ENCODE results near the gene CPM. TPM values are rescaled to one million over a fixed set of nuclear protein-coding genes. Genes with fewer than 3 reads are reported as not detected.
"Not testable (repeated sequence)": the region's sequence is repeated elsewhere in the genome, so short reads cannot be mapped to it uniquely, and the experiment has no call there.

CPM gene
- total RNA-seq, 1 donor from 2014 or later: 14.6 TPM

DNA sequence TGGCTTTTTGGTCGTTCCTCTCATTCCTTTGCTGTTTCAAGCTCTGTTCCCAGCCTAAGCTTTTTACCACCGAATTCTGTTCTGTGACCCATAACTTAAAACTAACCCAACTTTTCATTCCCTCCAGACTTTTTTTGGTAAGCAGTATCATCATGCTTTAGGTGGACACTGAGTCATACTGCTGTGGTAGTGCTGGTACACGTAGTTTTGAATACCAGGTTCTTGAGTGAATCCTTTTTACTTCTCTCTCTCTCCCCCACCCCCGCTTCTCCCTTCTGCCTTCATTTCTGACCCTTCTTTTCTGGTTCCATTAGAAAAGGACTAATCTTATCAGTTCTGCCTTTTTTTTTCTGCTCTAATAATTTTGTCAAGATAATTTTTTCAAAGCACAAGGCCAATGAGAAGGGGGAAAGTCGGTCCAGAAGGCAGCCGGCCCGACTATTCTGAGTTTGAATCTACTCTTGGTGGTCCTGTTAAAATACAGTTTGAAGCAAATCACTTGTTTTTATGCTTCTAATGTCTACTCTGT lies 127.3 kb downstream of the CPM start:
- Histone ChIP-seq H3K4me3 (ENCODE audit: low read depth, low read length) (no peak overlapping the region), H3K36me3 (ENCODE audit: control insufficient read depth, insufficient read depth, low read length) (no peaks in the 10 kb centered on the region), H3K27me3 (ENCODE audit: control insufficient read depth, insufficient read depth, low read length) (no peaks in the 10 kb centered on the region)
- no peak for DNase-seq (ENCODE audit: low read depth)
- TF ChIP-seq, protein P1, sequence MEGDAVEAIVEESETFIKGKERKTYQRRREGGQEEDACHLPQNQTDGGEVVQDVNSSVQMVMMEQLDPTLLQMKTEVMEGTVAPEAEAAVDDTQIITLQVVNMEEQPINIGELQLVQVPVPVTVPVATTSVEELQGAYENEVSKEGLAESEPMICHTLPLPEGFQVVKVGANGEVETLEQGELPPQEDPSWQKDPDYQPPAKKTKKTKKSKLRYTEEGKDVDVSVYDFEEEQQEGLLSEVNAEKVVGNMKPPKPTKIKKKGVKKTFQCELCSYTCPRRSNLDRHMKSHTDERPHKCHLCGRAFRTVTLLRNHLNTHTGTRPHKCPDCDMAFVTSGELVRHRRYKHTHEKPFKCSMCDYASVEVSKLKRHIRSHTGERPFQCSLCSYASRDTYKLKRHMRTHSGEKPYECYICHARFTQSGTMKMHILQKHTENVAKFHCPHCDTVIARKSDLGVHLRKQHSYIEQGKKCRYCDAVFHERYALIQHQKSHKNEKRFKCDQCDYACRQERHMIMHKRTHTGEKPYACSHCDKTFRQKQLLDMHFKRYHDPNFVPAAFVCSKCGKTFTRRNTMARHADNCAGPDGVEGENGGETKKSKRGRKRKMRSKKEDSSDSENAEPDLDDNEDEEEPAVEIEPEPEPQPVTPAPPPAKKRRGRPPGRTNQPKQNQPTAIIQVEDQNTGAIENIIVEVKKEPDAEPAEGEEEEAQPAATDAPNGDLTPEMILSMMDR (IDR thresholded peaks at IDR 0.05; ENCODE audit: insufficient read depth, low read length, poor library complexity, severe bottlenecking): no peak

DNA sequence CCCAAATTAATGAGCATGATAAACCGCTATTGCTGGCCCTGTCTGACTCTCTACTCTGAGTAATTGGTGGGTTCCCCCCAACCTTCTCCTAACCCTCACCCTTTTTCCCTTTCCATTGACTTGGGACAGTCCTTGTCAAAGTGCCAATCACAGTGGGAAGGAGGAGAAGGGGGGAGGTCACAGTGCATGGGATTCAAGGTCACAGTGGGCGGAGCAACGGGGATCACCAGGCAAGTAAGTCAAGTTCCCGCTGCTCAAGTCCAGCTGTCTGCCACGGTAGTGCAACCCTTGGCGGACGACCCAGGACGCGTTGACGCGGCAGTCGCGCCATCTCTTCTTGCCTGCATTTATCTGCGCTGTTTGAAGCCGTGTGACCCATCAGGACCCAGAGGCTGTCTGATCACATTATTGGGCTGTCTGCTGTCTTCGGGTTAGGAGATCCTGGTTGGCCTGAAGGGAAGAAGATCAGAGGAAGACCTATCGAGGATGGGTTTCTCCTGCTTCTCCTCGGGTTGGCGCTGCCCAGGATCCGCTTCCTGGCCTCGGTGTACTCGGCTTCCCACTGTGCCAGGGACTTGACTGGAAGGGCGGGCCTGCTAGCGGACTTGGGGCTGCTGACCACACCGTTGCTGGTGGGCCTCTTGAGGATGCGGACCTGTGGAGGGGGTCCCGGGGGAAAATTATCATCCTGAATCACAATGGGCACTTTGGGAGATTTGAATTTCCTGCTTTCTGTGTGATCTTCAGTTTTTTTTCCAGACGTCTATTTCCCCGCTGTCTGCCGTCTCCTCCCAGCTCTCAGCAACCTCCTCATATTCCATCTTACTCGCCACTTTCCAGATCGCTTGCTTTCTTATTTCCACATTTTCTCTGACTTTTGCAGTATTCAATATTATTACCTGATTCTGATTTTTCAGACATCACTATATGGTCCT lies 128.0 kb downstream of the CPM start:
- DNase-seq (ENCODE audit: low read depth): no peak
- Histone ChIP-seq H3K27me3 (ENCODE audit: control insufficient read depth, insufficient read depth, low read length) (no peaks in the 10 kb centered on the region), H3K36me3 (ENCODE audit: control insufficient read depth, insufficient read depth, low read length) (no peaks in the 10 kb centered on the region), H3K4me3 (ENCODE audit: low read depth, low read length) (no peak overlapping the region)
- TF ChIP-seq, protein P1 (IDR thresholded peaks at IDR 0.05; ENCODE audit: insufficient read depth, low read length, poor library complexity, severe bottlenecking): no peak

DNA sequence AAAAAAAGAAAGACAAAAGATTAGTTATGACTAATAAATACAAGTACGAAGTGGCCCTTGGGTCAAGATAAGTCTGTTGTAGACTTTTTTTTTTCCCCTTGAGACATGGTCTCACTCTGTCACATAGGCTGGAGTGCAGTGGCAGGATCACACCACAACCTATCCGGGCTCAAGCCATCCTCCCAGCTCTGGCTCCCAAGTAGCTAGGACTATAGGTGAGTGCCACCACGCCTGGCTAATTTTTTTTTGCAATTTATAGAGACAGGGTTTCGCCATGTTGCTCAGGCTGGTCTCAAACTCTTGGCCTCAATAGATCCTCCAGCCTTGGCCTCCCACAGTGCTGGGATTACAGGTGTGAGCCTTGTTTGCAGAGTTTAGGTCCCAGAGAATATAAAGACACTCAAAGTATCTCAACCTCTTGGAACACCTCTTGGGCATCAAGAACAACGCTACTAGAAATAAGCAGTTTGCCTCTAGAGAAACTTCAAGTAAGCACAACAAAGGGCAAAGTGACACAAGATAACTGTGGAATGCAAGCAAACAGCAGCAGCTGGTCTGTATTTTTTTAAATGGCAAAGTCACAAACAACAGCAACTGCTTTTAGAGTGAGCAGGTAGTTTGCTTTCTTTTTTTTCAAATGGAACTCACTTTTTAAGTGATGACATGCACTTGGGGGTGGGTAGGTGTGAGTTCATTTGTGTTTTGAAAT lies 128.9 kb downstream of the CPM start:
- Histone ChIP-seq H3K27me3 (ENCODE audit: control insufficient read depth, insufficient read depth, low read length) (no peaks in the 10 kb centered on the region), H3K4me3 (ENCODE audit: low read depth, low read length) (no peak overlapping the region), H3K36me3 (ENCODE audit: control insufficient read depth, insufficient read depth, low read length) (no peaks in the 10 kb centered on the region)
- no peak for DNase-seq (ENCODE audit: low read depth)
- TF ChIP-seq, protein P1 (IDR thresholded peaks at IDR 0.05; ENCODE audit: insufficient read depth, low read length, poor library complexity, severe bottlenecking): no peak

DNA sequence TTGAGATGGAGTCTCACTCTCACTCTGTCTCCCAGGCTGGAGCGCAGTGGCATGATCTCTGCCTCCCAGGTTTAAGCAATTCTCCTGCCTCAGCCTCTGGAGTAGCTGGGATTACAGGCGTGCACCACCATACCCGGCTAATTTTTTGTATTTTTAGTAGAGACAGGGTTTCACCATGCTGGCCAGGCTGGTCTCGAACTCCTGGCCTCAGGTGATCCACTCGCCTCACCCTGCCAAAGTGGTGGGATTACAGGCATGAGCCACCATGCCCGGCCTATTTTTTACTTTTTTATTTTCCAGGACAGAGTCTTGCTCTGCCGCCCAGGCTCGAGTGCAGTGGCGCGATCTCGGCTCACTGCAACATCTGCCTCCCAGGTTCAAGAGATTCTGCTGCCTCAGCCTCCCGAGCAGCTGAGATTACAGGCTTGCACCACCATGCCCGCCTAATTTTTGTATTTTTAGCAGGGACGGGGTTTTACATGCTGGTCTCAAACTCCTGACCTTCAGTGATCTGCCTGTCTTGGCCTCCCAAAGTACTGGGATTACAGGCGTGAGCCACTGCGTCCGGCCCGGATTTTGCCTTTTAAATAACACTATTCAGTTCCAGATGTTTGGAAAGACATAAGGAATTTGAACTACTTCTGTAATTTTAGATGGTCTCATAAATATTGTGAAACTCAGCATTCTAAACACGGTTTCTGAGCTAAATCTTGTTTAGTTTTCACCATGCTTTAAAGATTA lies 129.9 kb downstream of the CPM start:
- H3K27me3 ChIP-seq (ENCODE audit: control insufficient read depth, insufficient read depth, low read length); H3K4me3 ChIP-seq (ENCODE audit: low read depth, low read length); H3K36me3 ChIP-seq (ENCODE audit: control insufficient read depth, insufficient read depth, low read length); DNase-seq (ENCODE audit: low read depth): not testable (repeated sequence)

DNA sequence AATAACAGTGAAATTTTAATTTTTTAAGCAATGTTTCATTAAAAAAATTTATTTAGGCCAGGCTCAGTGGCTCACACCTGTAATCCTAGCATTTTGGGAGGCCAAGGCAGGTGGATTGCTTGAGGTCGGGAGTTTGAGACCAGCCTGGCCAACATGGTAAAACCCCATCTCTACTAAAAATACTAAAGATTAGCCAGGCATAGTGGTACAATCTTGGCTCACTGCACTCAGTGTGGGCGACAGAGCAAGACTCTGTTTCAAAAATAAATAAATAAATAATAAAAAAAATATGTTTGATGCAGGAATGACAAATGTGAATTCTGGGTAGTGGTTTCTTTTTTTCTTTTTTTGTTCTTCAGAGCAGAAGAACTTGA lies 130.6 kb downstream of the CPM start:
- H3K4me3 ChIP-seq (ENCODE audit: low read depth, low read length); H3K27me3 ChIP-seq (ENCODE audit: control insufficient read depth, insufficient read depth, low read length); DNase-seq (ENCODE audit: low read depth); H3K36me3 ChIP-seq (ENCODE audit: control insufficient read depth, insufficient read depth, low read length): not testable (repeated sequence)

Other genes with a start within 250 kb of the CPM start
- 39.1 and 51.1 TPM in 2 replicates for gene NUP107, start 246.2 kb downstream of the CPM start, total RNA-seq
- 4.3 and 11.4 TPM in 2 replicates for gene SLC35E3, start 187.0 kb downstream of the CPM start, total RNA-seq
- 160 and 195 TPM in 2 replicates for gene MDM2, start 125.0 kb downstream of the CPM start, total RNA-seq

Data from kidney epithelial cell (primary cell).